GM19099 (cell line): ENCODE results near the gene PNMA8C.

Experiments used
- POLR2A ChIP-seq: IDR thresholded peaks from 3 replicates; pipeline ENCODE4 v1.6.1; 2011; ENCODE audit warnings: low read depth; ENCODE audit not compliant: insufficient read length; ENCODE audit errors: extremely low read depth

Gene PNMA8C

DNA sequence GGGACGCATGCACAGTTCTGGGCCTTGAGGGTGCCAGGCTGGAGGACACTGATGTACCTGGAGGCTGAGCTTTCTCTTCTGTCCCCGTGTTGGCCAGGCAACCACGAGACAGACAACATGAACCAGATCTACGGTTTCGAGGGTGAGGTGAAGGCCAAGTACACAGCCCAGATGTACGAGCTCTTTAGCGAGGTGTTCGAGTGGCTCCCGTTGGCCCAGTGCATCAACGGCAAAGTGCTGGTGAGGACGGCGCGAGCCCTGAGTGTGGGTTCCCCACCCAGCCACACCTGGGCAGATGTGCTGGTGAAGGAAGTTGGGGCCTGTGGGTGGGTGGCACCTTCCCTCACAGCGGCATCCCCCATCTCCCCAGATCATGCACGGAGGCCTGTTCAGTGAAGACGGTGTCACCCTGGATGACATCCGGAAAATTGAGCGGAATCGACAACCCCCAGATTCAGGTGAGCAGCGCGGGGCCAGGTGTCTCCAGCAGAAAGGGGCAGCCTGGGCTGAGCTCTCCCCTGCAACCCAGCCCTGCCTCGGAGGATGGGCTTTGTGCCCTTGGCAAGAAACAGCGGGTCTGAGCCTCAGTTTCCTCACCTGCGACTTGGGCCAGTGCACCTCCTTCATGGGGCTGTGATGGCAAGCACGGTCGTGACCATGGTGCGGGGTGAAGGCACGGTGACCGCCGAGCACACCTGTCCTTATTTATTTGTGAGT lies 41.6 kb downstream of the PNMA8C start:
- TF ChIP-seq POLR2A: no peak

DNA sequence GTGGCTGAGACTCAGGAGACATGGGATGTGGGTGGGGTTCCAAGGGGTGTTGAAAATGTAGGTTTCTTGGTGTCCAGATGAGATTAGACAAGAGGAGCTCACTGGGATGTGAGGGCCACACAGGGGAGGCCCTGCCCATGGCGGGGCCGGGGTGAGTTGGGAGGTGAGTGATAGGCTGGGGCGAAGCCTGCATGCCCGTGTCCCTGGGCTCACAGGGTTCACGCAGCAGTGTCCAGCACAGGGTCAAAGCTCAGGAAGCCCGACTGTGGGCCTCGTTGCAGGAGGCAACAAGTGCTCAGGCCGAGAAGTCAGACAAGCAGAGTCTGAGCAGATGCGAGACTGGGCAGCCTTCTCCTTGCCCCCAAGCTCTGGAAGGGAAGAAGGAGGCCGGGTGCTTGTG lies 42.6 kb downstream of the PNMA8C start:
- no peak for TF ChIP-seq POLR2A

DNA sequence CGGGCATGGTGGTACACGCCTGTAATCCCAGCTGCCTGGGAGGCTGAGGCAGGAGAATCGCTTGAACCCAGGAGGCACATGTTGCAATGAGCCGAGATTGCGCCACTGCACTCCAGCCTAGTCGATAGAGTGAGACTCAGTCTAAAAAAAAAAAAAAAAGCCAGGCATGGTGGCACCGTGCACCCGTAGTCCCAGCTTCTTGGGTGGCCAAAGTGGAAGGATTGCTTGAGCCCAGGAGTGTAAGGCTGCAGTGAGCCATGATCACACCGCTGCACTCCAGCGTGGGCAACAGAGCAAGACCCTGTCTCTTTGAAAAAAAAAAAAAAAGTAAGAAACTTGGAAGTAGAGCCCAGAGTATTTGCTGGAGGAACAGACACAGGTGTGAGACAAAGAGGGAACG lies 43.1 kb downstream of the PNMA8C start:
- TF ChIP-seq POLR2A: no peak

DNA sequence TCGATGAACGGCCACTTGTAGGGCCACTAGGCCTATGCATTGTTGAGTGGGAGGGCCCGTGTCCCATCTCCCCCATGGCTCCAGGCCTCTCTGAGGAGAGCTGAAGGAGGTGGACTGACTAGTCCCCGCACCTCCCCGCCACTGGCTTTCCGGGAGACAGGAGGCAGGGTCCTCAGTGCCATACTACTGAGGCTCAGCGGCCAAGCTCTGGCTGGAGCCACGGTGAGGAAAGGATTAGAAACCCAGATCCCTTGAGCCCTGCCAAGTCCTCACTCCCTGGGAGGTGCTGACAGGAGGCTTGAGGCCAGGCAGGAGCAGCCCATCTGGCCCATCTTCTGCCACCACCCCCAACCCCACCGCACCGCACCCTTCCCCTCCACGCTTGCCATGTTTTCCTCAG lies 44.3 kb downstream of the PNMA8C start:
- TF ChIP-seq POLR2A: no peak

DNA sequence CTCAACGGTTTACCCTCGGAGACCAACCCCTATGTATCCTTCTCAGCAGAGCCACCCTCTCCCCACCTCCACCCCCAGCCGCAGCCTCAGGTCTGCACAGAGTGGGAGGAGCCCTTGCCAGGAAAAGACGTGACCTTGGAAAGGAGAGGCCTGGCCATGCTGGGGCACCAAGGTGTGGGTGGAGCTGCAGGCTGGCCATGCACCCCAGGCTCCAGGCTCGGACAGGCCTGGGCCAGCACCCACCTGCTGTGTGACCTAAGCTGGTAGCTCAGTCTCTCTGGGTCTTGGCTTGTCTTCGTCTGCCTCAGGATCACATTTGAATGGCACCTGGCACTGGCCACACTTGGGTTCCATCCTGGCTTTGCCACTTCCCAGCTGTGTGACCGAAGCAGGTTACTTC lies 44.9 kb downstream of the PNMA8C start:
- no peak for TF ChIP-seq POLR2A

DNA sequence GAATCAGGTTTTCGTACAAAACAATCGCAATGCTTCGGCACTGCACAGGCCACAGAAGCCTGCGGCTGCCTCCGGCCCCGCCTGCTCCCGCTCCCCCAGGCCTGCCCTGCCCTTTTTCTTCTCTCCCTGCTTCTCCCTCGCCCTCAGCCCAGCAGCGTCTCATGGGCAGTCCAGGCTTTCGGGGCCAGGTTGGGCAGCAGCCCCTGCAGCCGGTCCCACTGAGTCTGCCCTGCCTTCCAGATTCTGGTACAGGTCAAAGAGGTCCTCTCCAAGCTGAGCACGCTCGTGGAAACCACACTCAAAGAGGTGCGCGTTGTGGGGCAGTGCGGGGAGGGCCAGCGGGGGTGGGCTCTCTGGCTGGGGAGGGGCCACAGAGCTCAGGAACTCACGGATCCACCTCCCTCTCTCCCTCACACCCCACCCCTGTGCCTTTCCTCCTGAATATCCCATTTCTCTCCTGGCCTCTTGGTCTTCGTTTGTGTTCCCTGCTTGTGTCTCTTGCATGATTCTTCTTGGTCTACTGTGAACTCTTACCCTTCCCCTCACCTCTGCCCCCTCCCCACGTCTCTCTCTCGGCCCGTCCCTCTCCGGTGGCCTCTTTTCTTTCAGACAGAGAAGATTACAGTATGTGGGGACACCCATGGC lies 45.4 kb downstream of the PNMA8C start:
- no peak for TF ChIP-seq POLR2A

DNA sequence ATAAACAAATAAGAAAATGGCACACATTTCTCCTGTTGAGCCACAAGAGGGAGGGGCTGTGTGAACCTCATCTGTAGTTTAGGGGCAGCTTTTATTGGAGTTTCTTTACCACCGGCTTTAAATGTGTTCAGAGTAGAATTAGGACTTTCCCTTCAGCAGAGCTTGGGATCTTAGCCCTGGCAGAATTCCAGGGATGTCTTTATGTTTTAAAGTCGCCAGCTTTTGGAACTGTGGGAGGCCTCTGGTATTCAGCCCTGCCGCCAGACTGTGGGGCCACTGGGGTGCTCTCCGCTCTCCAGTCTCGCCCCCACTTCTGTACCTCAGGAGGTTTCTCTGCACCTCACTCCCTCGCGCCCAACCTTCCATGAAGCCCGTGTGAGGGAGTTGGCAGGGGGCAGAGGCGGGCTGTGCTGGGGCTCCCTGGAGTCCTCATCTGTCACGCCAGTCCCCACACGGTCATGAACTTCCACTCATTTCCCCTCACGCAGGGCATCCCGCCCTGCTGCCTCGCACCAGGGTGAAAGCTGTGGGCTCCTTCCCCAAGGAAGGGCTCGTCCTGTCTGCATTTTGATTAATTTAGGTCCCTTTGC lies 46.9 kb downstream of the PNMA8C start:
- TF ChIP-seq POLR2A: no peak

DNA sequence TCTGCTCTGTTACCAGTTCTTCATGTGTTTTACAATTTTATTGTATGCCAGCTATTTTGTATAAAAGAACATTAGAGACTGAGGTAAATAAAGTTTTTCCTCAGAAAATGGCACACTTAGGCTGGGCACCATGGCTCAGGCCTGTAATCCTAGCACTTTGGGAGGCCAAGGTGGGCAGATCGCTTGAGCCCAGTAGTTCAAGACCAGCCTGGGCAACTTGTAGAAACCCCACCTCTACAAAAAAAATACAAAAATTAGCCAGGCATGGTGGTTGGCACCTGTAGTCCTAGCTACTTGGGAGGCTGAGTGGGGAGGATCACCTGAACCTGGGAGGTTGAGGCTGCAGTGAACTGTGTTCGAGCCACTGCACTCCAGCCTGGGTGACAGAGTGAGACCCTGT lies 47.4 kb downstream of the PNMA8C start:
- TF ChIP-seq POLR2A: no peak

DNA sequence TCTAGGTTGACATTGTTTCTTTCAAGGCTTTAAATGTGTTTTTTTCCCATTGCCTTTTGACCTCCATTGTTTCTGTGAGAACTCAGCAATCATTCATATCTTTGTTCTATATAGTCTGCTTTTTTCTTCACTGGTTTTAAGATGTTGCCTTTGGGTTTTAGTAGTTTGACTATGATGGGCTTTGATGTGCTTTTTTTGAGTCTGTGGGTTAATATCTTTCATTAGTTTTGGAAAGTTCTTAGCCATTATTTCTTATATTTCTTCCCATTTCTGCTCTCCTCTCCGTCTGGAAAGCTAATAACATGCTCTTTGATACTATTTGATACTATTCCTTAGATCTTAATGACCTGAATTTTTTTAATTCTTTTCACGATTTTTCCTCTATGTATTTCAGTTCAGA lies 48.0 kb downstream of the PNMA8C start:
- TF ChIP-seq POLR2A: no peak

DNA sequence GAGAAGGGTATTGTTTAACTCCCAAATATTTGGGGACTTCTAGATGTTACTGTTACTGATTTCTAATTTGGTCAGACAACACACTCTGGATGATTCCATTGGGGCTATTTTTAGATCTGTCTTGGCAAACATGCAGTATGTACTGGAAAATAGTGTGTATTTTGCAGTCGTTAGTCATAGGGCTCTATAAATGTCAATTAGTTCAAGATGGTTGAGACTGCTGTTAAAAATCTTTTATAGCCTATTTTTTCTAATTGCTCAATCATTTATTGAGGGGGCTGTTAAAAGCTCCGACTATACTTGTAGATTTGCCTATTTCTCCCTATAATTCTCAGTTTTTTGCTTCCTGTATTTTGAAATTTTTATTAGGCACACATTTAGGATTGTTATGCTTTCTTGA lies 50.5 kb downstream of the PNMA8C start:
- no peak for TF ChIP-seq POLR2A

DNA sequence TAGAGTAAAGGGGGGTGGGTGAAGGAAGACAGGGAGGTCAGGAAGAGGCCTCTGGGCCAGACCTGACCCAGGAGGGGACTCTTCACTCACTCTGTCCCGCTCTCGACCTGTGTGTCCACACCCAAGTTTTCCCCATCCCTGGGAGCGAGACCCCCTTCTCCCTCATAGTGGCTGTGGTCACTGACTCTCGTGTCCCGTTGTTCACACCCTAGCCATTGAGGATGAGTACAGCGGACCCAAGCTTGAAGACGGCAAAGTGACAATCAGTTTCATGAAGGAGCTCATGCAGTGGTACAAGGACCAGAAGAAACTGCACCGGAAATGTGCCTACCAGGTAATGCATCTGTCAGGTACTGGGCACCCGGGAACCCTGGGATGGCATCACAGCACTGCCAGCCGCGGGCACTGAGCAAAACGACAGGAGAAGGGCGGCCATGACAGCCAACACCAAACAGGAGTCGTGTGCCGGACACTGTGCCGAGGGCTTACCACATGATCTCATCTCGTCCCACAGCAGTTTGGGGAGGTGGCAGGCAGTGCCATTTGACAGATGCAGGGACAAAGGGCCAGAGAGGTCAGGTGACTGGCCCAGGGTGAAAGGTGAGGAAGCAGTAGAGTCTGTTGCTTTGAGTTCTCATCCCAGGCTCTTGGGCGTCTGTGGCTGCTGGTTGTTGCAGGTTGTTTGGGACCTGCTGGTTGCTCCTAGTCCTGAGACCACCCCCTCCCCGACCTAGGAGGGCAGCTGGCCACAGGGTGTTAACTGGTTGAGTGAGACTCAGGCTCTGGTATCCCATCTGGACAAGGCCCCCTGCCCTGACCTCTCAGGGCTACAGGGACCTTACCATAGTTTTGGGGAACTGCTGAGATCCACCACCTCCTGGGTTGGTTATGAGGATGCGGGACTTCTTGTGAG lies 52.2 kb downstream of the PNMA8C start:
- TF ChIP-seq POLR2A: no peak
